Fibroblast of villous mesenchyme (primary cell): ENCODE measurements around the gene PRKN. TPM values are rescaled to one million over a fixed set of nuclear protein-coding genes. Genes with fewer than 3 reads are reported as not detected.

ENCODE experiments used
- DNase-seq: peaks from one replicate; pipeline ENCODE4 v3.0.0-alpha.2; 2010; ENCODE audit warnings: low read depth
- H3K4me3 ChIP-seq: 2 replicates; pipeline ENCODE4 v1.5.1; 2011; ENCODE audit warnings: low read depth, mild to moderate bottlenecking, low read length
- CTCF ChIP-seq: IDR thresholded peaks from 2 replicates; pipeline ENCODE4 v1.5.1; 2012; ENCODE audit warnings: low read depth, mild to moderate bottlenecking, low read length; ENCODE audit not compliant: insufficient read depth
- total RNA-seq: library from RNA; depleted of rRNA; stranded (reverse); fragments of >200 nt; gene quantifications from 2 replicates; pipeline ENCODE4 v1.2.3, GENCODE V29; 2012

The PRKN gene
- total RNA-seq, 1 donor: 2.2 TPM

- DNase-seq: no peak
- TF ChIP-seq CTCF: no peak
These were observed 1233.0 kb downstream of the PRKN start for GRCh38 chr6:161494566-161494965.

GRCh38 chr6:161493576-161494118, 1233.9 kb downstream of the PRKN start:
- no peak for TF ChIP-seq CTCF
- no peak for DNase-seq

More at GRCh38 chr6:161494566-161494965, 1233.0 kb downstream of the PRKN start:
- H3K4me3 ChIP-seq: no peak overlapping the region

GRCh38 chr6:161489626-161490306, 1237.8 kb downstream of the PRKN start:
- no peak for DNase-seq
- no peak overlapping the region for H3K4me3 ChIP-seq
- TF ChIP-seq CTCF: no peak

More at GRCh38 chr6:161493576-161494118, 1233.9 kb downstream of the PRKN start:
- no peak overlapping the region for H3K4me3 ChIP-seq

- H3K4me3 ChIP-seq: no peak overlapping the region
- TF ChIP-seq CTCF: no peak
- no peak for DNase-seq
These were observed 1239.9 kb downstream of the PRKN start for GRCh38 chr6:161487694-161488093.

- no peak overlapping the region for H3K4me3 ChIP-seq
- no peak for TF ChIP-seq CTCF
- no peak for DNase-seq
These were observed 1240.4 kb downstream of the PRKN start for GRCh38 chr6:161487217-161487531.

- no peak for TF ChIP-seq CTCF
- DNase-seq: no peak
- no peak overlapping the region for H3K4me3 ChIP-seq
These were observed 1241.0 kb downstream of the PRKN start for GRCh38 chr6:161486361-161487216.
